Measurements from ENCODE around the gene DMRTB1.

The DMRTB1 gene

DNA sequence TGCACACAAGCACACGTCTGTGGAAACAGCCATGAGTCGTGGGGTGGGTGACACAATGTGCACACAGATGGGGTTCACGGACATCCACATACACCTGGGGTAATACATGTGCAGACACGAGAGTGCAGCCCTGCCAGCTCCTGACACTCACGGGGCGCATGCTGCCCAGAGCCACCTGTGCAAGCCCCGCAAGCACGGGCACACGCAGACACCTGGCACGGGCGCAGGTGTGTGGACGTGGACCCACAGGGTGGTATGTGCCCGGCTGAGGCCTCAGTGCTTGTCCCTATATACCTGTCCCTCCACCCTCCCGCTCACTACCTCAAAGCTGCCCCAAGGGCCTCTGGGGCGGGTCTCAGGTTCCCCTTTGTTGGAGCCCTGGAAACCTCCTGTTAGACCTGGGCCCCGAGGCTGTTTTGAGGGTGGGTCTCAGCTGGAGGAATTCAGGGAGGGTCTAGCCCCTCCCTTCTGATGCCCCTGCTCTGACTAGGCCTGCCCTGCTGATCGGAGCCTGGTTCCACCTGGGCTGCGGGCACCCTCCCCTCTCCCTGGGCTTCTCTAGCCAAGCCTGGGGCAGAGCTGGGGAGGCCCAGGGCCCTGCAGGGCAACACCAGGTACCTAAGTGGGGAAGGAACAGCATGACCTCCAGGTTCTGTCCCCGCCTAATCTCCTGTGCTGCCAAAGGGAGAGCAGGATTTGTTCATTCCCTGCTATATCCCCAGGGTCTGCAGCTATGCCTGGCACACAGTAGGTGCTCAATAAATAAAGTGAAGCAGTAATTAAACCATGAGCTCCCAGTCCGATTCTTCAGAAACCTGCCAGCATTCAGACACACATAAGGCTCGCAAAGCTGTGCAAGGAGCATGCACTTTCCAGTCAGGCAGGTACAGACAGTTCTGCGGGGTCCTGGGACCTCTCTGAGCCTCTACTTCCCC lies 49.1 kb downstream of the DMRTB1 start:
- no peak overlapping the region for H3K4me2 ChIP-seq
- no peaks in the 10 kb centered on the region for H3K36me3 ChIP-seq
- H3K4me1 ChIP-seq: peaks cover 34% of the 10 kb centered on the region
- TF ChIP-seq Cebpa-rat (IDR thresholded peaks at IDR 0.05): no peak
- H3K4me3 ChIP-seq: no peak overlapping the region
- H3K27ac ChIP-seq: no peak overlapping the region
- no peaks in the 10 kb centered on the region for H3K9me3 ChIP-seq
- no peaks in the 10 kb centered on the region for H3K27me3 ChIP-seq
- no peaks in the 10 kb centered on the region for H4K20me1 ChIP-seq
- H3K9ac ChIP-seq: no peak overlapping the region

DNA sequence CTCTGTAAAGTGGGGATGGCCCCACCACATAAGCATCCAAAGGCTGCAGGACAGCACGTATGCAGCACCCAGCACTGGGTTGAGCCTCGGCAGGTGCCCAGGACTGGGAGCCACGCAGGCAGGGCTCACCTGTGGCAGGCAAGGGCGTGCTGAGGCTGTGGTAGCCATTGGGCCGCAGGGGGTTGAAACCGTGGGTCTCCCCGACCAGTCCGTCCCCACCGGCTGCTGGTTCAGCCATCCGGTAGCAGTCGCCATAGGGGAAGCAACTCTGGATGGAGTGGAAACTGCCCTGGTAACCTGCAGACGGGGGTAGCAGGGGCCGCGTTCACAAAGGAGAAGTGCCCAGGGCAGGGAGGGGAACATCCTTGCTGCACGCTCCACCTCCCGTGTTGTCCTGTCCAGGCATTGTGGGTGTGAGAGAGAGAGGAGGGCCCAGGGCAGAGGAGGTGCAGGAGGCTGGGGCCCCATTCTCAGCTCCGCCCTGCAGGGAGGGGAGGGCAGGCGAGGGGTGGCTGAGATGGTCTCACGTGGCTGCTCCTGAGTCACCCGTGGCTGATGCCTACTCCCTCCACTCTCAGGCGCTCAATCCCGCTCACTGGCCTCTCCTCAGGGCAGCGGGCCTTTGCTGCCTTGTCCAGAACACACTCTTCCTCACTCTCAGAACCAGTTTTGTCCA lies 49.9 kb downstream of the DMRTB1 start:
- no peak for TF ChIP-seq Cebpa-rat (IDR thresholded peaks at IDR 0.05)
- Histone ChIP-seq H3K9me3 (no peaks in the 10 kb centered on the region), H3K4me1 (peaks cover 35% of the 10 kb centered on the region), H3K27ac (no peak overlapping the region), H3K27me3 (no peaks in the 10 kb centered on the region), H3K4me2 (peak overlapping the region; percentile 24; the same call in 1 of the 2 replicates), H3K4me3 (no peak overlapping the region), H3K9ac (no peak overlapping the region), H4K20me1 (no peaks in the 10 kb centered on the region), H3K36me3 (no peaks in the 10 kb centered on the region)

DNA sequence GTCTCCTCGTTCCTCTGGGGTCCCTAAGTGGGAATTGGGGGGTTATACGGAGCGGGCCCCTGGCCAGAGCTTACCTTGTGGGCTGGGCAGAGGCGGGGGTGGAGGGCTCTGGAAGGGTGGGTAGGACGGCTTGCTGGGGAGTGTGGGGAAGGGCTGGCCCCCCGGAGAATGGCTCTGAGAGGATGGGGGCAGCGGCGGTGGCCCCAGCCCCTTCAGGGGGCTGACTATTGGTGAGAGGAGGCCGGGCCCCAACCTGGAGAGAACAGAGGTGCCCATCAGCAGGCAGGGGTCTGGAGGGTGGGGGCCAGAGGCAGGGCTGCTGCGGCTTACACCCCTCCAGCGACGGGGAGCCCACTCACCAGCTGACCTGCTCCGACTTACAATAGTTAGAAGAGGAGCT lies 50.6 kb downstream of the DMRTB1 start:
- peaks cover 35% of the 10 kb centered on the region for H3K4me1 ChIP-seq
- H3K9ac ChIP-seq: no peak overlapping the region
- no peak for TF ChIP-seq Cebpa-rat (IDR thresholded peaks at IDR 0.05)
- no peak overlapping the region for H3K4me2 ChIP-seq
- H3K27ac ChIP-seq: no peak overlapping the region
- no peaks in the 10 kb centered on the region for H3K27me3 ChIP-seq
- H3K36me3 ChIP-seq: no peaks in the 10 kb centered on the region
- no peak overlapping the region for H3K4me3 ChIP-seq
- H4K20me1 ChIP-seq: no peaks in the 10 kb centered on the region
- no peaks in the 10 kb centered on the region for H3K9me3 ChIP-seq

DNA sequence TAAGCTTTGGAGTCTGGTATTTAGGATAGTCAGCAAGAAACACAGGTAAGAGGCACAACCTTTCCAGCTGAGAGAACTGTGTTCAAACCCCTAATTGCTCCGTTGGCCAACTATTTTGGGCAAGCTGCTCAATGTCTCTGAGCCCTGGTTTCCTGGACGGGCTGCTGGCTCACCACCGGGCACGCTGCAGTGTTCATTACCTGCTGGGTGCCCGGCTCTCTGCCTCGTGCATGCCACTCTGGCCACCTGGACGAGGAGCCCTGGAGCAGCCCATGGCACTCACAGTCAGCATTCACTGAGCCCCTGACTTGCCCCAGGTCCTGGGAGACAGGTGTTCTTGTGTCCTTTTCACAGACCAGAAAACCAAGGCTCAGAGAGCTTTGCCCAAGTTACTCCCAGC lies 51.0 kb downstream of the DMRTB1 start:
- no peaks in the 10 kb centered on the region for H4K20me1 ChIP-seq
- no peak overlapping the region for H3K9ac ChIP-seq
- no peaks in the 10 kb centered on the region for H3K9me3 ChIP-seq
- no peaks in the 10 kb centered on the region for H3K36me3 ChIP-seq
- no peak overlapping the region for H3K27ac ChIP-seq
- TF ChIP-seq Cebpa-rat (IDR thresholded peaks at IDR 0.05): no peak
- H3K4me2 ChIP-seq: no peak overlapping the region
- H3K4me1 ChIP-seq: peaks cover 35% of the 10 kb centered on the region
- no peak overlapping the region for H3K4me3 ChIP-seq
- H3K27me3 ChIP-seq: no peaks in the 10 kb centered on the region

DNA sequence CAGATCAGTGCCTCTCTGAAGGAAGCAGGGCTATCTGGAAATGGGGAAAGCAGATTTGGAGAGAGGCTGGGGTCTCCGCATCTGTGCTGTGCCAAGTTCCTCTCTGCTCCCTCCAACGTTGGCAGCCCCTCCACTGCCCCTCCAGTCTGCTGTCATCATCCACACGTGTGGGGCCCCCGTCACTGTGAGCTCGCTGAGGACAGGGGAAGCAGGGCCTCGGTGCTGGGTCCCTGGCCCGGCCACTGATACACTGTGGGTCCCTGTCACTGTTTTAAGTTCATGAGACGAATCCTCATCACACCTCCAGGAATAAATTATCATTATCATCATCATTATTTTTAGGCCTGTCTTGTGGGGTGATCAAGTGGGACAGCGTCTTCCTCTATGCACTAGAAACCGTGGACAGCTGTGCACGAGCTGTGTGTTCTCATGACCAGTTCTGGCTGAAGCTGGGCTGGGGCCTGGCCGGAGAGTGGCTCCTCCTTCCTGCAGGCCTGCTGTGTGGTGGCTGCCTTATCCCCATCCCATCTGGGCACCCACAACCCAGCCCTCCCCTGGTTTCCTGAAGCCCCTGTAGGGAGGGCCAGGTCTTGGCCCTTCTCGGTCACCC lies 52.2 kb downstream of the DMRTB1 start:
- Histone ChIP-seq H3K9ac (no peak overlapping the region), H3K36me3 (no peaks in the 10 kb centered on the region), H3K27ac (0 out of 2 replicates have a peak overlapping the region, but pooled peaks have one; percentile 0), H3K4me2 (peak overlapping the region; percentile 86), H3K4me1 (peaks cover 35% of the 10 kb centered on the region), H3K9me3 (no peaks in the 10 kb centered on the region), H4K20me1 (no peaks in the 10 kb centered on the region), H3K27me3 (no peaks in the 10 kb centered on the region), H3K4me3 (no peak overlapping the region)
- no peak for TF ChIP-seq Cebpa-rat (IDR thresholded peaks at IDR 0.05)

DNA sequence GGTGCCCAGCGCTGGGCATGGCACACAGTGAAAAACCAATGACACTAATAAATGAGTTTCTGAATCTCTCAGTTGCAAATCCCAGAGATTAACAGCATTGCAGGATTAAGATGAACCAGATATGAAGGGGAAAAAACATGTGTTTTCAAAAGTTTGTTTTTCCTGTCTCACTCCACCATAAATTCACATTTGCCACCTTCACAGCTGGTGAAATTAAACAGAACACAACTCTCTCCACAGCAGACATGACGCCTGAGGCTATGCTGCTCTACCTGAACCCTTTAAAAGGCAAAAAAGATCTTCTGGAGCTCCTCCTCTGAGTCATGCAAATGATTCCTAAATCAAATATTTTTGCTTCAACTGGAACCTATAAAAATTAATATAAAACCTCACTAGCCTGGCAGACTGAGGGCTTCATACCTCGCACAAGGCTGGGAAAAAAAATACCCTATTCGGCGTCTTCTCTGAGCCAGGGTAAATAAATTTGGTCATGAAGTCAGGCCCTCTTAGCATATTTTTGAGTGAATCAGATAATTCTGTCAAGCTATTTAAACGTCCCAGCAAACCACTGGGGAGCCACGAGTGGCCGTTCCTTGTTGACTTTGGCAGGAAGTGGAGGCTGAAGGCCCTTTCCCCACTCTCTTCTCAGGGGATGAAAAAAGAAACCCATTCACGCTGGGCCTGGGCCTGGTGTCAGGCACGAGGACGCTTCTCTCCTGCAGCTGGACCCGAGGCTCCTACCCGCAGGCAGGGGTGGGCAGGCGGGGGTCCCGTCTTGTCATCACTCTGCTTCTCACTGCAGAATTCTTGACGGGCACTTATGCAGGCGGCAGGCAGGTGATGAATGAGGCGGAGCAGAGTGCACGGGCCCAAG lies 53.0 kb downstream of the DMRTB1 start:
- no peaks in the 10 kb centered on the region for H3K9me3 ChIP-seq
- H3K27me3 ChIP-seq: no peaks in the 10 kb centered on the region
- peak overlapping the region; percentile 86 for H3K4me2 ChIP-seq
- TF ChIP-seq Cebpa-rat (IDR thresholded peaks at IDR 0.05): no peak
- no peak overlapping the region for H3K4me3 ChIP-seq
- H3K4me1 ChIP-seq: peaks cover 35% of the 10 kb centered on the region
- H3K9ac ChIP-seq: peak overlapping the region; percentile 61
- H3K36me3 ChIP-seq: no peaks in the 10 kb centered on the region
- no peaks in the 10 kb centered on the region for H4K20me1 ChIP-seq
- H3K27ac ChIP-seq: peak overlapping the region; percentile 73

DNA sequence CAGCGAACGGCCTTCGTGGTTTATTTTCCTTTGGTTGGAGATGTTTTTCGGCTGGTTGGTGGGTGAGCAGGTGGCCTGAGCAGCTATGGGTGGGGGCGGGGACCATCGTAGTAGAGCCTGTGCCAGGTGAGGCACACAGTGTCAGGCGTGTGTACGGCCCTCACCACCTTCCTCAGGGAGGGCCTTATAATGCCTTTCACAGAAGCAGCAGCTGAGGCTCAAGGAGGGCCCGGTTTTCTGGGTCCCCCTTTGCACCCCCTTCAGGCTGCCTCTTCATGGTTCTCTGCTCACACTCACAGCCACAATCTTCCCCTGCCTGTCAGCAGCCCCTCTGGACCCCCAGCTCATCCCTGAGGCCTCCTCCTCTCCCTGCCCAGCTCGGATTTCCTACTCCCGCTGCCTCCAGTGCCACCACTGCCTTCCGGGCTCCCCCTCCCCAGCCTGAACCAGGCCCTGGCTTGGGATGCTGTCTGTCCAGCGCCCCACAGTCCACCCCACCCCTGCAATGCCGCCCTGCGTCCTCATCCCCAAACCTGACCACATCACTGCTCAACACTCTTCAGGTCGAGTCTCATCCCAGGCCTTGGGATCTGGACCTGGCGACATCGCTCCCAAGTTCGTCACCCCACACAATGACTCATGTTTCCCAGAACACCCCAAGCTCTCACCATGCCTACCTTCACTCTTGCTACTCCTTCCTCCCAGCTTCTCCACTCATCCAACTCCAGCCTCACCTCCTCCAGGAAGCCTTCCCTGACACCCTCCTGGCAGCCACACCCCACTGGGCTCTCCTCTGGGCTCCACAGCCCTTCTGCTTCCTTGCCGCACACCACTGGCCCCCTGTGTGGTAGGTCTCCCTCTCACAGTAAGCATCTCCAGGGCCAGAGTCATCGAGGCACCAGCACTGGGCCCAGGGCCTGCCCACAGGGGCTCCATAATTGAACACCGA lies 53.9 kb downstream of the DMRTB1 start:
- Histone ChIP-seq H3K36me3 (no peaks in the 10 kb centered on the region), H3K9ac (peak overlapping the region; percentile 61), H3K9me3 (no peaks in the 10 kb centered on the region), H4K20me1 (no peaks in the 10 kb centered on the region), H3K4me2 (peak overlapping the region; percentile 86), H3K4me3 (no peak overlapping the region), H3K4me1 (peaks cover 35% of the 10 kb centered on the region), H3K27me3 (no peaks in the 10 kb centered on the region), H3K27ac (peak overlapping the region; percentile 73)
- TF ChIP-seq Cebpa-rat (IDR thresholded peaks at IDR 0.05): no peak

DNA sequence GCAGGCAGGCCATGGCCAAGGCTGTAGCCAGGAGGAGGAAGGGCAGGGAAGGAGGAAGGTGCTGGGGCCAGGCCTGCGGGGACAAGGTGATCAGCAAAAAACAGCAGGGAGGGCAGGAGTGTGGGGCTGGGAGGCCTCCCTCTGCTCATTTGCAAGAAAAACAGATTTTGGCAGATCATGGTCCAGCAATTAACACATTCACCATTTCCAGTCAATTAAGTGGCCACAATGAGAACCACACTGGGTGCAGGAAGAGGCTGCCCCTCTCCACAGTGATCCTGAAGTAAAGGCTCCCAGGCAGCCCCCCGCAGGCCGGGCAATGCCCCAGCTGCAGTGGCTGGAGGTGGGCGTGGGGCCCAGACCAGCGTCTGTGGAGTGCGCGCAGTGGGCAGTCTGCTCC lies 54.6 kb downstream of the DMRTB1 start:
- peaks cover 34% of the 10 kb centered on the region for H3K4me1 ChIP-seq
- no peak overlapping the region for H3K4me3 ChIP-seq
- no peak overlapping the region for H3K27ac ChIP-seq
- no peak overlapping the region for H3K4me2 ChIP-seq
- H3K36me3 ChIP-seq: no peaks in the 10 kb centered on the region
- no peak overlapping the region for H3K9ac ChIP-seq
- no peaks in the 10 kb centered on the region for H3K9me3 ChIP-seq
- no peak for TF ChIP-seq Cebpa-rat (IDR thresholded peaks at IDR 0.05)
- H4K20me1 ChIP-seq: no peaks in the 10 kb centered on the region
- H3K27me3 ChIP-seq: no peaks in the 10 kb centered on the region
